HEK293 (cell line): ENCODE data around the gene TMEM150A.

Experiments
- CTCF ChIA-PET: fragments of 350-600 bp; formaldehyde crosslinking; extraction: SDS; loops from one replicate; lab custom pipeline; 2021; ENCODE audit warnings: antibody characterized with exemption; lab: Yijun Ruan, JAX
- POLR2A ChIA-PET: fragments of 300-600 bp; formaldehyde crosslinking; extraction: SDS; loops from one replicate; lab custom pipeline; 2020; ENCODE audit warnings: antibody characterized with exemption, inconsistent platforms; lab: Yijun Ruan, JAX
- H3K27ac ChIP-seq: fragments of 200-500 bp; sonication (Bioruptor generic); 2 replicates; pipeline ENCODE4 v1.5.1; 2014; ENCODE audit warnings: low read depth, low read length, control low read depth, inconsistent platforms; ENCODE audit errors: extremely low read depth
- H3K36me3 ChIP-seq, 2 experiments: fragments of 200-500 bp in 1 of 2; sonication (Bioruptor generic) in 1 of 2; 1 replicate in 1 of 2; 2 replicates in 1 of 2; pipeline ENCODE4 v1.5.1; 2014 to 2017; ENCODE audit warnings: inconsistent platforms in 2 of 2, low read length in 2 of 2; ENCODE audit not compliant: control insufficient read depth in 2 of 2, insufficient read depth in 1 of 2
- H3K4me1 ChIP-seq: fragments of 200-500 bp; sonication (Bioruptor generic); 2 replicates; pipeline ENCODE4 v1.5.1; 2014; ENCODE audit warnings: mild to moderate bottlenecking, low read length, inconsistent platforms; ENCODE audit not compliant: control insufficient read depth, insufficient read depth
- H3K4me3 ChIP-seq: 2 replicates; pipeline ENCODE4 v1.5.1; 2011; ENCODE audit warnings: low read depth, mild to moderate bottlenecking, control low read depth, low read length, moderate library complexity
- H3K9me3 ChIP-seq: fragments of 200-500 bp; sonication (Bioruptor generic); 2 replicates; pipeline ENCODE4 v1.5.1; 2014; ENCODE audit warnings: low read depth, low read length, inconsistent platforms; ENCODE audit not compliant: control insufficient read depth, insufficient read depth
- MYNN ChIP-seq: fragments of 450-650 bp; formaldehyde crosslinking; IDR thresholded peaks from 2 replicates; pipeline ENCODE4 v1.5.1; 2016; ENCODE audit warnings: missing biosample characterization, missing genetic modification characterization, borderline replicate concordance
- REPIN1 ChIP-seq: fragments of 450-650 bp; formaldehyde crosslinking; IDR thresholded peaks from 2 replicates; pipeline ENCODE4 v1.5.1; 2017; ENCODE audit warnings: missing biosample characterization, missing genetic modification characterization, low read depth
- SCRT2 ChIP-seq: fragments of 450-650 bp; formaldehyde crosslinking; IDR thresholded peaks from 2 replicates; pipeline ENCODE4 v1.5.1; 2016; ENCODE audit warnings: missing biosample characterization, missing genetic modification characterization
- TRIM28 ChIP-seq: IDR thresholded peaks from 2 replicates; pipeline ENCODE4 v1.6.1; 2011; ENCODE audit warnings: low read length, control low read depth, borderline replicate concordance
- ZBTB21 ChIP-seq: fragments of 450-650 bp; formaldehyde crosslinking; IDR thresholded peaks from 2 replicates; pipeline ENCODE4 v1.5.1; 2017; ENCODE audit warnings: missing biosample characterization, missing genetic modification characterization
- ZBTB26 ChIP-seq: fragments of 450-650 bp; formaldehyde crosslinking; optimal IDR thresholded peaks from 2 replicates; pipeline ENCODE3; 2016; ENCODE audit warnings: missing biosample characterization, mild to moderate bottlenecking, missing genetic modification characterization
- ZNF121 ChIP-seq: fragments of 450-650 bp; formaldehyde crosslinking; IDR thresholded peaks from 2 replicates; pipeline ENCODE4 v1.5.1; 2016; ENCODE audit warnings: missing biosample characterization, missing genetic modification characterization
- ZNF2 ChIP-seq: fragments of 450-650 bp; formaldehyde crosslinking; IDR thresholded peaks from 2 replicates; pipeline ENCODE4 v1.5.1; 2016; ENCODE audit warnings: missing biosample characterization, missing genetic modification characterization
- ZNF26 ChIP-seq: fragments of 450-650 bp; formaldehyde crosslinking; IDR thresholded peaks from 2 replicates; pipeline ENCODE4 v1.5.1; 2016; ENCODE audit warnings: missing biosample characterization, missing genetic modification characterization
- ZNF350 ChIP-seq: fragments of 450-650 bp; formaldehyde crosslinking; IDR thresholded peaks from 2 replicates; pipeline ENCODE4 v1.5.0; 2017; ENCODE audit warnings: missing biosample characterization, mild to moderate bottlenecking, missing genetic modification characterization
- ZNF416 ChIP-seq: fragments of 450-650 bp; formaldehyde crosslinking; IDR thresholded peaks from 2 replicates; pipeline ENCODE4 v1.5.1; 2016; ENCODE audit warnings: missing biosample characterization, missing genetic modification characterization
- ZNF423 ChIP-seq: fragments of 450-650 bp; formaldehyde crosslinking; IDR thresholded peaks from 2 replicates; pipeline ENCODE4 v1.5.1; 2016; ENCODE audit warnings: missing biosample characterization, missing genetic modification characterization
- ZNF501 ChIP-seq: fragments of 450-650 bp; formaldehyde crosslinking; IDR thresholded peaks from 2 replicates; pipeline ENCODE4 v1.5.1; 2016; ENCODE audit warnings: missing biosample characterization, missing genetic modification characterization
- ZNF585B ChIP-seq: fragments of 450-650 bp; formaldehyde crosslinking; IDR thresholded peaks from 2 replicates; pipeline ENCODE4 v1.5.1; 2016; ENCODE audit warnings: missing biosample characterization, missing genetic modification characterization
- ZNF704 ChIP-seq: fragments of 450-650 bp; formaldehyde crosslinking; IDR thresholded peaks from 2 replicates; pipeline ENCODE4 v1.5.1; 2016; ENCODE audit warnings: missing biosample characterization, missing genetic modification characterization
- ZNF747 ChIP-seq: fragments of 450-650 bp; formaldehyde crosslinking; IDR thresholded peaks from 2 replicates; pipeline ENCODE4 v1.5.1; 2016; ENCODE audit warnings: missing biosample characterization, missing genetic modification characterization
- TF ChIP-seq, protein P1 (sequence below): fragments of 450-650 bp; IDR thresholded peaks from 2 replicates; pipeline ENCODE4 v1.5.1; 2018; ENCODE audit warnings: missing biosample characterization, mild to moderate bottlenecking, missing genetic modification characterization

TMEM150A gene

GRCh38 chr2:85584354-85584856 lies 18.1 kb downstream of the TMEM150A start, which contains the start of gene VAMP5:
Gene VAMP5, plus strand, starts transcription at chr2:85584431. Its CDS starts 60 bp downstream, at chr2:85584491.
- Histone ChIP-seq H3K9me3 (no peaks in the 10 kb centered on the region), H3K36me3 (peaks cover 0 to 20% of the 10 kb centered on the region in 2 experiments; a peak in 2 of 3 replicates), H3K4me1 (no peaks in the 10 kb centered on the region), H3K27ac (no peak within 1 kb of the TSS), H3K4me3 (no peak within 1 kb of the TSS)
- ChIA-PET POLR2A (interaction anchor here (0.5 to 1.8 kb wide), 4 partner anchors 10 to 177 kb away, joined by 3 to 11 read pairs (median 4); partner anchors contain the start of gene RNF181), CTCF (interaction anchor here (0.5 kb wide), 1 partner anchor 166 kb away, joined by 3 read pairs; the partner anchor contains the start of gene SH2D6)
- TF ChIP-seq ZNF423 (tag by site-specific recombination) (no peak), MYNN (no peak), ZNF704 (no peak), ZBTB26 (tag by site-specific recombination) (no peak), ZNF2 (tag by site-specific recombination) (no peak)

GRCh38 chr2:85583667-85584353 lies 18.7 kb downstream of the TMEM150A start:
- Histone ChIP-seq H3K27ac (no peak overlapping the region), H3K4me1 (no peaks in the 10 kb centered on the region), H3K36me3 (peaks cover 0 to 20% of the 10 kb centered on the region in 2 experiments; a peak in 2 of 3 replicates), H3K4me3 (no peak overlapping the region), H3K9me3 (no peaks in the 10 kb centered on the region)
- TF ChIP-seq ZNF747 (tag by site-specific recombination) (no peak), ZNF121 (tag by site-specific recombination) (no peak), ZNF416 (tag by site-specific recombination) (no peak), ZNF350 (no peak), ZNF585B (tag by site-specific recombination) (no peak), TRIM28 (no peak), ZBTB21 (tag by site-specific recombination) (no peak)
- POLR2A ChIA-PET, result interaction anchor here (0.5 to 0.7 kb wide), 3 partner anchors 15 to 176 kb away, joined by 3 to 4 read pairs (median 3); no protein-coding TSS in a partner anchor
- CTCF ChIA-PET, result no interaction called here

DNA sequence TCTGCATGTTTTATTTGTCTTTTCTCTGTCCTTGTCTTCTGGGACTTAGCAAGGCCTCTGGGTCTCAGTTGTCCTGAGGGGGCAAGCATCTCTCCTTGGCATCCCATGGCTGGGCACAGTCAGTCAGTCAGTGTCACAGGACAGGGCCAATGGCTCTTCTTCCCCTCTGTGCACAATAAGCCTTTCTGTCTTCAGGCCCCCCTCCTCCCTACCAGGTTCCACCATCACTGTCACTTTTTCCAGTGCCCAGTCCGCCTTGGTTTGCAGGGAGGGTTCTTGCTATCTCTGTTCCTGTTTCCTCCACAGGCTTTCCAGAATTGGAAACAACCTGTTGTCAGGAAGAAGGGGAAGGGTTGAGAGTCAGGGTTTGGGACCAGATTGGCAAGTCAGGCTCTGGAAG lies 20.0 kb downstream of the TMEM150A start:
- no peak overlapping the region for H3K27ac ChIP-seq
- H3K4me1 ChIP-seq, result 0 out of 2 replicates have a peak, but pooled peaks cover 5% of the 10 kb centered on the region
- peaks cover 0 to 20% of the 10 kb centered on the region in 2 experiments; a peak in 2 of 3 replicates for H3K36me3 ChIP-seq
- no peak for TF ChIP-seq REPIN1 (tag by site-specific recombination)
- TF ChIP-seq, protein P1, sequence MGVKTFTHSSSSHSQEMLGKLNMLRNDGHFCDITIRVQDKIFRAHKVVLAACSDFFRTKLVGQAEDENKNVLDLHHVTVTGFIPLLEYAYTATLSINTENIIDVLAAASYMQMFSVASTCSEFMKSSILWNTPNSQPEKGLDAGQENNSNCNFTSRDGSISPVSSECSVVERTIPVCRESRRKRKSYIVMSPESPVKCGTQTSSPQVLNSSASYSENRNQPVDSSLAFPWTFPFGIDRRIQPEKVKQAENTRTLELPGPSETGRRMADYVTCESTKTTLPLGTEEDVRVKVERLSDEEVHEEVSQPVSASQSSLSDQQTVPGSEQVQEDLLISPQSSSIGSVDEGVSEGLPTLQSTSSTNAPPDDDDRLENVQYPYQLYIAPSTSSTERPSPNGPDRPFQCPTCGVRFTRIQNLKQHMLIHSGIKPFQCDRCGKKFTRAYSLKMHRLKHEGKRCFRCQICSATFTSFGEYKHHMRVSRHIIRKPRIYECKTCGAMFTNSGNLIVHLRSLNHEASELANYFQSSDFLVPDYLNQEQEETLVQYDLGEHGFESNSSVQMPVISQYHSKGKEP (tag by site-specific recombination), result no peak
- TF ChIP-seq ZNF26 (tag by site-specific recombination), result no peak
- TF ChIP-seq ZNF501 (tag by site-specific recombination), result no peak
- peak; percentile 48 for TF ChIP-seq SCRT2 (tag by site-specific recombination)
- H3K4me3 ChIP-seq, result no peak overlapping the region
- CTCF ChIA-PET, result no interaction called here
- POLR2A ChIA-PET, result interaction anchor here (0.6 kb wide), 1 partner anchor 24 kb away, joined by 4 read pairs; no protein-coding TSS in a partner anchor
- no peaks in the 10 kb centered on the region for H3K9me3 ChIP-seq
